KG1 (cell line): Measurements from ENCODE around the gene TAF1B.

Source experiments
- DNase-seq: peaks from one replicate; lab custom pipeline; 2025; lab: John Stamatoyannopoulos, UW

Gene TAF1B

DNA sequence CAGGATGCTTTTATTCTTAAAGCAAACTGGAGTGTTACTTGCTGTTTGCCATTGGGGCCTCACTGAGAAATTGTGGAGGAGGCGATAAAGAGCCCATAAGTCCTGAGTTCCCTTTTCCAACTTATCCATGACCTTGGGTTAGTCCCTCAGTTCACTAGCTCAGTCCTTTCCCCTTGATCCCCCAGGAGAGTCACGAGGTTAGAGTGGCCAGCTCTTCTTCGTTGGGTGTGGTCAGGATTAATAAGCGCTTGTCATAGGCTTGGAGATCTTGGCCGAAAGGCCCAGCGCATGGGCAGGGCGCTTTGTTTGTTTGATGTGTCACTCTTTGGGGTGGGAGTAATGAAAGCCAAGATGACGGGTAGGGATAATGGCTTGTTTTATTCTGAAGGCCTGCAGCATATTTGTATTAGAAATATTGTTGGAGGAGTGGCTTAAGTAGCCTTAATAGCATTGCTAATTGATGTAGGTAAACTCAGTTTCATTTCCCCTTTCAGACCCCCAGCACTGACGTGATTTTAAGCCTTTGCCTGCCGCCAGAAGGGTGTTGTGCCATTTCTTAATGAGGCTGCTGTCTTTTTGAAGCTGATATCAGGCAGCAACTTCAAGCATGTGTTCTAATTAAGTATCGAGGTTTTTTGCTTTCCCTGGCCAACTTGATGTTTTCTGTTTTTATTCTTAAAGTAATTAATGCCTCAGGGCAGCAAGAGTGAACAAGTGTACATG lies 123.9 kb downstream of the TAF1B start:
- no peak for DNase-seq

DNA sequence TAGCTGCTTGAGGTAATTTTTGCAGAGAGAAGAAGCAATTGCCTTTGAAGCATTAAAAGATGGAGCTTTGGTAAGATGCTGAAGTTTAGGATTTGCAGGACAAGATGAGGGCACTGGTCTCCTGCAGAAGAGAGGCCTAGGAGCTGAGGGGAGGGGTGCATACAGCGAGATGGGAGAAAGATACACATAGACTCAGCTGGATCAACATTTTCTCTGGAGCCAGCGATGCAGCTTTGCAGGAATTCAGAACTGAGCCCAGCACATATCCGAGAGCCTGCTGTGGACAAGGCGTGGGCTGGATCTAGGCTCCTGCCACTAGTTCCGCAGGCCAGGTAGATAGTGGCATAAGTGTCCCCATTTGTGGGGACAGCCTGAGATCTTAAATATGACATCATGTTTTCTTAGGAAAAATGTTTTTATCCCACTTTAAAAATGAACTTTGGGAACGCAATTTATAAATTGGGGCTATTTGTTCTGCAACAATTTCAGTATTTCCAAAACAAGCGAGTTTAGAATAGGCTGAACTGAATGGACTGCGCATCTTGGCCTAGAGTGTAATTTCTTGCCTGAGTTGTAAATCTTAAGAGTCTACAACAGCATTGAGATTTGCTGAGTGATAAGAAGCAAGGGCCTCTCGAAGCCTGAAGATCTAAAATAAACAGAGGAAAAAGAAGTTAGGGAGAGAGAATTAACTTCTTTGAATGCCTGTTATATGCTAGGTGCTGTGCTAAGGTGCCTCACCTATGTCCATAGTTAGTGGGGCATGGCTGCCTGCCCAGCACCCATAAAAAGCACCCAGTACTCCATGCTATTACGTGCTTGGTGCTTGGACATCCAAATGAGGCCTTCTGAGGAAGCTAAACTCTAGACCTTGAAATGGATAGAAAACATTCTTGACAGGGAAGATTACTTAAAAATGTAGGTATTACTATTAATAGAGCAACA lies 125.6 kb downstream of the TAF1B start:
- no peak for DNase-seq

DNA sequence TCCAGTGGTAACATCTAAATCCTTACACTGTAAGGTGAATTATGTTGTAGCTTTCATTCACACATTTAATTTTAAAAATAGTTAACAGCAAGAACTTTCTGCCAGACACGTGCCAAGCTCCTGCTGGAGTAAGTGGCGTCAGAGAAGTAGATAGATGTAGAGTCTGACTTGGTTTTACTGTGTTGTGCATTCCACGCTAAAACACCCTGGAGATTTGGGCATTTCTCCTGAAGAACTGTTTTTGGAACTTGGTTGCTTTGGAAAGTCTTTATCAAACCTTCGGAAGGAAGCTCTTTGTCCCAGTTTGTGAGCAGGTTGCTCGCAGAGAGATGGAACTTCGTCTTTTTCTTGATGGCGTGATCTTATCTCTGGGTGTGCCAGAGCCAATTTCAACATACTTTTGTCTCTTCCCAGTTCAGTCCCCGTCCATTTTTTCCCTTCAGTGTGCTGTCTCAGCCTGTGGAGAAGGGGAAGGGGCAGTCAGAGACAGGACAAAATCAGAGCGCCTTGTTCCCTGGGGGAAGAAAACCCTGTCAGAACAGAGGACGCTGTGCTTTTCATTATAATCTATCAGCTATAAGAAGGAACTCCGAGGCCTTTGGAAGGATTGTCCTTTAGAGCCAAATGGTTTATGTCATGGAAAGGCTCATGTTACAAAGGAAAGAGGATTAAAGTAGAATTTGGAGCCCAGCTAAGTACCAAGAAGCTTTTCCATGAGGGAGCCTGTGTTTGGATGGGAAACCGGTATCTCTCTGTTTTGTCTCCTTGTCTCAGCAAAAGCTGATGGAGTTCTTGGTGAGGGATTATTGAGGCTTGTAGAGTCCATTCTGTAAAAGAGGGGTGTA lies 127.1 kb downstream of the TAF1B start:
- DNase-seq = no peak

DNA sequence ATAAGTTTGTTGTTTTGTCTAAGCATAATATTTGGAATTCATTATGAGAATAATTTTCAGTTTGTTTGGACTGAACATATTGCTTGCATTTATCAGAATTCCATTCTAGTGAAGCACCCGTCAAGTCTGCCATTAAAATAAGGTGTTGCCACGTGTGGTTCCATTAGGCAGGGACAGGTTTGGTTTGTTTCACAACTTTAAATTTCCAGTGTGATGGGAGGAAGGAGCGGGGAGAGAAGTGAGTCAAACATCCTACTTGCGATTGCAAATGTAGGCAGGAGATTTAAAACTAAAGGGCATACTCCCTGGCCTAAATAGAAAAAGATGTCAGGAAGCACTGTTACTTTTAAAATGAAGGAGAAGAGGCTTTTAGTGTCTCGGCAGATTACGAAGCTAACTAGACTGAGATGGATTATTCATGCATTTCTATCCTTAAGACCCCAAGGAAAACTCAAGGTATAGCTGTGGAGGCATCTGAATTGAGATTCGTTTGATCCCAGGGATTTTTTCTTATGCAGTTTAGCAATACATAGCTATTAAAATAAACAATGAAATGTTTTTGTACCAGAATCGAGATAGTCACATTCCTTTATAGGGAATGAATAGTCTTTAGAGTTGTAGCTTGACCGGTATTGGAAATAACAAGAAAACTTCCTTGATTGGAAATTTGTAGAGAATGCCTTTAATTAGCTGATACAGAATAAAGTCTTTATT lies 128.0 kb downstream of the TAF1B start:
- no peak for DNase-seq

DNA sequence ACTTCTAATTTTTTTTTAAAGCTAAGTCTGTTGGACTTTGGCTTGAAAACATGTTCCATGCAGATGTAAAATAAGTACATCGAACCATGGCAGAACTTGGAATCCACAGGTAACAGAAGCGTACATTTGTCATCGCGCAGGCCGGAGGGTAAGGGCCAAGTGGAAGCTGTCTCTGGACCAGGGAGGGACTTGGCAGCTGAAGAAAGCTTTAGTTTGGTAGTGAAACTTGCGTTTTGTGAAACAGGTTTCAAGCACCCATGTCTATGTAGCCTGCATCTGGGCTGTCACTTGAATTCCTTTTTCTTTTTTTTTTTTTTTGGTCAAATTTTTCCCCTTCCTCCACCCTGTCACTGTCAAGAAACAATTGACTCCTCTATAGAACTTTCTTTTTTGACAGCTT lies 128.6 kb downstream of the TAF1B start:
- DNase-seq = no peak

DNA sequence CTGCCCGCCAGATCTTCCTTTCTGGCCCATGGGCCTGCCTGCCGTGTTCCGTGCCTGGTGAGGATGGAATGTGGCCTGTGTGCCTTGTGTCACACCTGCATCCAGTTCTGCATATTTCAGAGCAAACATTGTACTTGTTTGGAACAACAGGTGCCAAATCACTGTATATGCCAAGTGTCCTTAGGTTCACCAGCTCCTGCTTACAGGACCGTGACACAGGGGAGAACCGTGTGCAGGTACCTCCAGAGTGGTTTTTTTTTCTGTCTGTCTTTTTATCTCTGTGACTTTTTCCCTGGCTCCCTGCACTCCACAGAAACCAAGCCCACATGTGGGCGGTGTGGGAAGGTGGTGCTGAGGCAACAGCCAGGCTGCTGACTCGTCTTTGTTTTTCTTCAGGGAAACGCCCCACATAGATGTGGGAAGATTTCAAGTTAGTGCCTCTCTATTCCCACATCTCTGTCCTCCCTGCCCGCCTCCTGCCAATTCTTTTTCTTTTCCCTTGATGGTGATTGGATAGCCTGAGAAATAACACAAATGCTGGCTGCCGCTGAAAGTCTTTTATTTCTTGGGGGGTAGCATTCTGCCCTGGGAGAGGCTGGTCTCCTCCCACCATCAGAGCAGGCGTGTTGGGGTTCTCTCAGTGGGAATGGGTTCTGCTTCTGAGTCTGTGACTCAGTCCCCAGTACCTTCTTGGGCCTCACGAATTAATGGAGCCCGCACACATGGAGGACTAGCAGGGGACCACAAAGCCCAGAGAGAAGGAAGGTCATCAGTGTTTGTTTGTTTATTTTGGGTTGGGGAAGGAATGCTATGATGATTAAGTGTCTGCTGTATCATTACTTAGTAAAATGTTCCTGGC lies 129.6 kb downstream of the TAF1B start:
- DNase-seq = no peak

DNA sequence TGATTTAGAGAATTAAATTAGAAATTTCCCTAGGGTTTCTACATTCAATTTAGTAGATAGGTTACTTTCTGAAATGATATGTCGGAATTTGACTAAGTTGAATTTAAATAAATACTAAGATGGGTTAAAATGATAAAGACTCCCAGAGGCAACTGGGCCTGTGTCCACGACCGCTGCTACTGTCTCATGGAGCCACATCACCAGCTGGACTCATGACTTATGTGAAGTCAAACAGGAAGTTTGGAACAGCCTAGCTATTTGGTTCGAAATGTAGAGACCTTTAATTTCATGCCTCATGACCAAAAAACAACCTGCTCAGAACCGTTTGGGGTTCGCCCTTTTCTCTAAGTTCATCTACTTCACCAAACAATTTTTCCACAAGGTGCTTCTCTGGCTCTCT lies 130.4 kb downstream of the TAF1B start:
- DNase-seq = no peak

DNA sequence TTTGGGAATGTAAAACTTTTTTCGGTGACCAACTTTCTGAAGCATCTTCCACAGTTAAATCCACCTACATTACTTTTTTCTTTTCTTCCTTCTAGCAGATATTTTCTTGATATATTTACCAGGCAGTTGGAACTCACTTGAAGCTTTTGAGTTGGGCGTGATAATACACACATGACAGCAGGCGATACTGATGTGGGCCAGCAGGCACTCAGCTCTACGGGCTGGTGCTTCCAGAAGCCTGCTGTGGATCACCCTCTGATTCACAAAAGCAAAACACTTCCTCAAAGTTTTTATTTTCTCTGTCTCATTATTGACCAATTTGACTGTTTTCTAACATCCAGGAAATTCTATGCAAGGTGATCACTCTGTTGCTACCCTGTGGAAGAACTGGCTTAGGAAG lies 131.1 kb downstream of the TAF1B start:
- no peak for DNase-seq

DNA sequence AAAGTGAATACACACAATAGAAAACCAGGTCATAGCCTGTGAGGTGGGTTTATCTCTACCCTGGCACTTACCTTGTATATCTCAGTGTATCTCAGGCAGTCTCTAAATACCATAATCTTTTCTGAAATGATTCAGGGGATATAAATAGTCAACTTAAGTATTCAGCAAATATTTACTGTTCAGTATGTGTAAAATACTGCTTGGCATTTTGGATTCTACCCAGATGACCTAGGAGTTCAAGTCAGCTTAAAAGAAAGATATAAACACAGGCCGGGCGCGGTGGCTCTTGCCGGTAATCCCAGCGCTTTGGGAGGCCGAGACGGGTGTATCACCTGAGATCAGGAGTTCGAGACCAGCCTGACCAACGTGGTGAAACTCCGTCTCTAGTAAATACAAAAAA lies 132.1 kb downstream of the TAF1B start:
- DNase-seq = no peak

DNA sequence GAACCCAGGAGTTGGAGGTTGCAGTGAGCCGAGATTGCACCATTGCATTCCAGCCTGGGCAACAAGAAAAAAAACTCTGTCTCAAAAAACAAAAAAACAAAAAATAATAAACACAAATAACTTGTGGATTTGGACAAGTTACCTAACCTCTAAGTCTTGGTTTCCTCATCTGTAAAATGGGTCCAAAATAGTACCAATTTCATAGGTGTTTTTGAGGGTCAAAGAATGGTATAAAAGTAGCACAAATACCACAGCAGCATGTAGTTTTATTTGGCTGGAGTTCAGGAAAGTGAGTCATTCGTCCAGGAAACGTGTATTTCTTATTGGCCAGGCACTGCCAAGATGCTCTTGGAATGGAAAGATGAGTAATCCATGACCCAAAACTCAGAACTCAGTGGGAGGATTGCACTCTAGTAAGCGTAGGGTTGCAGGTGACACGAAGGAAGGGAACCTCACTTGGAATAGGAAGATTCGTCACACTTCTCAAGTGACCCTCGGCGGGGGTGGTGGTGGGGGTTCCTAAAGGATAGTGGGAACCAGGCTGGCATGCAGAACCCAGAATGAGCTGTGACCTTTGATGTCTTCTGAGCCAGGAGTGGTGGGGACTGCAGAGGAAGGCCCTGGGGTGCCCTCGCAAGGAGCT lies 132.7 kb downstream of the TAF1B start:
- no peak for DNase-seq

DNA sequence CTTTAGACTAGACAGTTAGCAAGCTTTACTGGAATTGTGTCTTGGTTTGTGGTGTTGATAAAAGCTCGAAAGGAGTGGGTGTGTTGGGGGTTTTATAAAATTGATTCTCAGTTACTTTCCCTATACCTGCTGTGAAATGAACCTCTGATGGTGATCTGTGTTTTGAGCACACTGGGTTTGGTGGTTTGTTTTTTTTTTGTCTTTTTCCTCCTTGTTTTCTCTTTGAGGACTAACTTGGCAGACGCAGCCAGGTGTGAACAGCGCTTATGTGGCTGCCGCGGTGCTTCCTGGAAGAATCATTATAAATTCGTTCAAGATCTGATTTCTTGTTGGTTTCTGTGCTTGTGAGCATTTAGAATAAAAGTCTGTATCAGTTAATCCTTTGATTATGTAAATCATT lies 136.7 kb downstream of the TAF1B start:
- DNase-seq = no peak

DNA sequence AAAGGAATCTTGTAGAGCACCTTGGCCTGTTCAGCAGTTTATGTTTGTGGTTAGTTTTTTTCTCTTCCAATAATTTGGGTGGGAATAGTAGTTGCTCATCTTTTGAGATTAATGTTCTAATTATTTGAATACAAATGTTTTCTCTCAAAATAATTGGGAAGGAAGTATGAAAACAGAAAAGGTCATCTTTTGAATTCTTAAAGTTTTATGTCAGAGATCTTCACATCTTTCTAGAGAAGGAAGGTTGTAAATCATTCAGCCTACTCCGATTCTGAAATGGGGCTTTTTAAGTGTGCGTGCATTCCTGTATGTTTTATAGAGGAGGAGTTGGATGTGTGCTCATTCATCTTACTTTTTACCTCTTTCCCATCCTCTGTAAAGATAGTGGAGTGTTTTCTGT lies 137.2 kb downstream of the TAF1B start:
- no peak for DNase-seq

DNA sequence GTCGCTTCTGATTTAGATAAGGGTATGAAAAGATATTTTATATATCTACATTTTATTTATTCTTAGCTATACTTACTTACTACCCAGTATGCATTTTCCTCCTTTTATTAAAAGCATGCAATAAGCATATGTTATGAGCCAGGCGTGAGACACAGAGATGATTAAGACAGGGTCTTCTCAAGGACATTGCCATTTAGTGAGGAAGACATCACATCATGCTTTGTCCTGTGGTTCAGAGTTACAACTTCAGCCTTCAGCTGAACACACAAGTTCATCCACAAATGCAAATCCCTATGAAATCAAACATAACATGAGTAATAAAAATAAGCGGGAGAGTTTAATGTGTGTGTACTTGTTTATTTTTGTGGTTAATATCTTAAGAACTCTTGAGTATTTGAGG lies 138.4 kb downstream of the TAF1B start:
- DNase-seq = no peak

DNA sequence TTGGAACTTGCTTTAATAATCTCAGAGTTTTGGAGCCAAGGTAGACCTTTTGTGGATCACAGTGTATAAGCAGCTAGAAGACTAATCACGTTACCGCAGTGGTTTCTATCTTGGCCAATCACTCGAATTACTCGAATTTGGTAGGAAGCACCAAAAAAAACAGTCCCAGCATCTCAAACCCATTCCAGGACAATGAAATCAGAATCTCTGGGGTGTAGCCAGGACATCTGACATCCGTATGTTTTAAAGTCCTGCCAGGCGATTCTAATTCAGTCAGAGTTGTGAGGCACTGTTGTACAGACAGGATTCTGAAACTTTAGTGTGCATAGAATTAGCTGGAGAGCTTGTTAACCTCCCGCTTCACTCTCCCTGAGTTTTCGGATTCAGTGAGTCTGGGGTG lies 139.0 kb downstream of the TAF1B start:
- DNase-seq = no peak

DNA sequence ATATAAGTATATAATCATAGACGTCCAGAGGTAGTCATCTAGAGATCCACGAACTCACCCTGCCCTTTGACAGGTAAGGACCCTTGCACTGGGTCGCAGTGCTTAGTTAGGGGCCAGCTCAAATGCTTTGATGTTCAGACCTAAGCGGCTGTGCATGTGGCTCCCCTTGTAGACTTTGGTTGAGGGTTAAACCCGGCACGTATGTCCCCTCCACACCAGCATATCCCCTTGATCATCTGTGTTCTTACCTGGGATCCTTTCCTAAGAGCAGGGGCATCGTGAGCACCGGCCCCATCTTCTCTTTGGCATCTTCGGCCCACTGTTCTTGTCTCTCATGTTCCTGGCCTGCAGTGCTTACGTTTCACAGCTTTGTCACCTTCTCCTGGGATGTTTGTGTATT lies 139.6 kb downstream of the TAF1B start:
- no peak for DNase-seq

DNA sequence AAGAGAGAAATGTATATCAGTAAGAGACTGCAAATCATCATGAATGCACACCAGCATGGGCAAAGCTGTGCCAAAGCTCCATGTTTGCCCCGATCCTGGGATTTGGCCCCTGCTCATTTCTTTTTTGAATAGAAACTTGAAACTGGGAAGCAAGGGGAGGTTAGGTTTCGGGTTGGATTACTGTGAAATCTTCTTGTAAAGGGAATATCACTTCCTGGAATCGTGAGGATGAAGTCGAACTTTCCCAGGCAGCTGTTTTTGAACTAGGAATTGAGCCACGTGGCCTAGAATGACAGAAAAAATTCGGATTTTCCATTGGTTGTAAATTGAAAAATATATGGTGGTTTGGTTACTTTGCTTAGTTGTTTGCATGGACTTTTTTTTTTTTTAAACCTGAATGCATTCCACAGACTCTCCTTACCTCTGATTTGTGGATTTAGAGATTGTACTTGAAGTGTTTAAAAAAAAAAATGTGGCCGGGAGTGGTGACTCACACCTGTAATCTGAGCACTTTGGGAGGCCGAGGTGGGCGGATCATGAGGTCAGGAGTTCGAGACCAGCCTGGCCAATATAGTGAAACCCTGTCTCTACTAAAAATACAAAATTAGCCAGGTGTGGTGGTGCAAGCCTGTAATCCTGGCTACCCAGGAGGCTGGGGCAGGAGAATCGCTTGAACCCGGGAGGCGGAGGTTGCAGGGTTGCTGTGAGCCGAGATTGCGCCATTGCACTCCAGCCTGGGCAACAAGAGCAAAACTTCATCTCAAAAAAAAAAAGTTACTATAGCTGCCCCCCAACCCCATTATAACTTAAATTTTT lies 140.3 kb downstream of the TAF1B start:
- no peak for DNase-seq
